ENCODE measurements around the gene ODAD2.

Gene ODAD2

GRCh38 chr10:27899058-27899457 lies 99.8 kb downstream of the ODAD2 start:
- TF ChIP-seq SPI1 (IDR thresholded peaks at IDR 0.05; ENCODE audit: borderline replicate concordance, low read depth) = no peak
- no peak for TF ChIP-seq CTCF (IDR thresholded peaks at IDR 0.05; ENCODE audit: insufficient read depth, low read length)
- no peak for TF ChIP-seq GABPA (IDR thresholded peaks at IDR 0.05; ENCODE audit: low read depth)
- no peak for TF ChIP-seq REST (IDR thresholded peaks at IDR 0.05; ENCODE audit: insufficient replicate concordance, low read depth)
- no peak for TF ChIP-seq POLR2AphosphoS5 (IDR thresholded peaks at IDR 0.05; ENCODE audit: low read depth)
- Histone ChIP-seq H3K4me3 (replicated peaks; ENCODE audit: insufficient read depth, low read length) (no peak overlapping the region), H3K27me3 (ENCODE audit: insufficient read depth, poor library complexity, severe bottlenecking) (no peaks in the 10 kb centered on the region), H3K27ac (replicated peaks) (no peak overlapping the region)
- no peak for DNase-seq (ENCODE audit: low read depth in 1 of 2, low spot score in 1 of 2)

- Histone ChIP-seq H3K4me3 (replicated peaks; ENCODE audit: insufficient read depth, low read length) (no peak overlapping the region), H3K27me3 (ENCODE audit: insufficient read depth, poor library complexity, severe bottlenecking) (no peaks in the 10 kb centered on the region), H3K27ac (replicated peaks) (no peak overlapping the region)
- DNase-seq (ENCODE audit: low read depth in 1 of 2, low spot score in 1 of 2) = no peak
- no peak for TF ChIP-seq POLR2AphosphoS5 (IDR thresholded peaks at IDR 0.05; ENCODE audit: low read depth)
- TF ChIP-seq GABPA (IDR thresholded peaks at IDR 0.05; ENCODE audit: low read depth) = no peak
- no peak for TF ChIP-seq CTCF (IDR thresholded peaks at IDR 0.05; ENCODE audit: insufficient read depth, low read length)
- no peak for TF ChIP-seq REST (IDR thresholded peaks at IDR 0.05; ENCODE audit: insufficient replicate concordance, low read depth)
- no peak for TF ChIP-seq SPI1 (IDR thresholded peaks at IDR 0.05; ENCODE audit: borderline replicate concordance, low read depth)
Measured at GRCh38 chr10:27893358-27893954, 105.4 kb downstream of the ODAD2 start.

DNA sequence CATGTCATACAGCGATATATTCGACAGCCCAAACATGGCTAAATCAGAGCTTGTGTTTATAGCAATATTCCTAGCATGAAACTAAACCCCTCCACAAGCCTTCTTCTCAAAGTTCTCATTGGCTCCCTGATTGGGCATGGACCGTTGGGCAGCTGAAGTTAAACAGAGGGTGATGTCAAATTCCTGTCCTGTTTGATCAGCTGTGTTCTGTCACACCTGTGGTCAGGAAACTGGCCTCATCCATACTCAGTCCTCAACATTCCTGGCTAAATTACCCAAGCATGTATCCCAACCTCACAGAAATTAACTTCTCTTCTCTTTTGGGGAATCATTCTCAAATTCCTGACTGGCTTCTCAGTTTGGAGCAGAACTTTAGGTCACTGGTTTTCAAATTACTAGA lies 107.9 kb downstream of the ODAD2 start:
- H3K27me3 ChIP-seq (ENCODE audit: insufficient read depth, poor library complexity, severe bottlenecking) = no peaks in the 10 kb centered on the region
- no peak for TF ChIP-seq GABPA (IDR thresholded peaks at IDR 0.05; ENCODE audit: low read depth)
- no peak for TF ChIP-seq POLR2AphosphoS5 (IDR thresholded peaks at IDR 0.05; ENCODE audit: low read depth)
- TF ChIP-seq REST (IDR thresholded peaks at IDR 0.05; ENCODE audit: insufficient replicate concordance, low read depth) = no peak
- TF ChIP-seq CTCF (IDR thresholded peaks at IDR 0.05; ENCODE audit: insufficient read depth, low read length) = no peak
- TF ChIP-seq SPI1 (IDR thresholded peaks at IDR 0.05; ENCODE audit: borderline replicate concordance, low read depth) = no peak
- no peak for DNase-seq (ENCODE audit: low read depth in 1 of 2, low spot score in 1 of 2)
- H3K4me3 ChIP-seq (replicated peaks; ENCODE audit: insufficient read depth, low read length) = no peak overlapping the region
- no peak overlapping the region for H3K27ac ChIP-seq (replicated peaks)
